ENCODE data around the gene CHRM3.
"Not testable (repeated sequence)": the region's sequence is repeated elsewhere in the genome, so short reads cannot be mapped to it uniquely, and the experiment has no call there.

The CHRM3 gene

GRCh38 chr1:239386453-239387303, at the start of gene CHRM3:
Gene CHRM3, plus strand, starts transcription at chr1:239386568. Its CDS starts 520,884 bp downstream, at chr1:239907452.
- Histone ChIP-seq H3K36me3 (ENCODE audit: insufficient read depth, low read length) (no peaks in the 10 kb centered on the region), H3K9me3 (ENCODE audit: control insufficient read depth, insufficient read depth, low read length) (no peaks in the 10 kb centered on the region), H3K4me1 (ENCODE audit: insufficient read depth, low read length) (no peaks in the 10 kb centered on the region), H3K9ac (ENCODE audit: low read depth, low read length) (peak within 1 kb of the TSS; percentile 67)

DNA sequence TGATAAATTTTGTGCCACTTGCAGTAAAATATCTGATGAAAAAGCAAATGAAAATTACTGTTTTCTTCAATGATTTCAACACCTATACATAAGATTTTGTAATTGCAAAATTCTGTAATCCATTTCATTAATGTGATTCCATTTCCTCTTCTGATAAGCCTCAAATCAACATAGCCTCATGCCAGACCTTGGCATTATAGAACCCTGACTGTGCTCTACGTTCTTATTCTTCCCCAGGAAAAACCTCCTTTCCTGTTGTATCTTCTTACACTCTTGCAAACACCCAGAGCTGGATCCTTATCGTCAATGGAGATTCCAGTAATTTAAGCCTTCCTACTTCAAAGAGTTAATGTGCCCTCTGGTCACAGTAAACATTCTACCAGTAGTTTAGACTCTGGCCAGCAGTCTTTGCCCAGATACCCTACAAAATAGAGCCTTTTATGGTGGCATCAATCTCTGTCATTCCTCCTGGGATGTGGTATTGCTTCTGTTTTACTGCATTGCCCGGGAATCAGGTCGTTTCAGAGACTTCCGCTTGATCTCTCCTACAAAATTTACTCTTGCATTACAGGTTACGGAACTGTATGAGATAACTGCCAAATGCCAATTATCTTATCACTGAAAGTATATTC, 48.5 kb upstream of the CHRM3 start:
- Histone ChIP-seq H3K4me1 (ENCODE audit: insufficient read depth, low read length) (no peaks in the 10 kb centered on the region), H3K36me3 (ENCODE audit: insufficient read depth, low read length) (no peaks in the 10 kb centered on the region), H3K9me3 (ENCODE audit: control insufficient read depth, insufficient read depth, low read length) (no peaks in the 10 kb centered on the region), H3K9ac (ENCODE audit: low read depth, low read length) (no peak overlapping the region)

DNA sequence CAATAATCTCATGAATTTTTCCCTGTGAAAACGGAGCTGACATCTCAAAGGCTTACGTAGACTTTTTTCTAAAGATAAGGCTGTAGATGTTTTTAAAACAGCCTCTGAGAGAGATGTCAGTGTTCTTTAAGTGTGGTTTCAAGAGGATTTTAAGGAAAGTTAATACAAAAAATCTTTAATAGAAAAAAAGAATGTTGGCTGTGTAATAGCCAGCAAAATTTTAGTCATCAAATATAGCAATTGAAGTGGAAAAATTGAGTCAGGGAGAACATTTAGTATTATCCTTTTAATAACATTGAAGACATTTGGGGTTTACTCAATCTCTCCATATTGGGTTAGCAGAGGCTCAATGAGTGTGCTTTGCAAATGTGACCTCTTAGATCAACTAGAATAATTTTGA, 38.6 kb upstream of the CHRM3 start:
- H3K4me1 ChIP-seq (ENCODE audit: insufficient read depth, low read length) = no peaks in the 10 kb centered on the region
- H3K9me3 ChIP-seq (ENCODE audit: control insufficient read depth, insufficient read depth, low read length) = no peaks in the 10 kb centered on the region
- H3K36me3 ChIP-seq (ENCODE audit: insufficient read depth, low read length) = no peaks in the 10 kb centered on the region
- no peak overlapping the region for H3K9ac ChIP-seq (ENCODE audit: low read depth, low read length)

GRCh38 chr1:239348635-239349353, 37.6 kb upstream of the CHRM3 start:
- Histone ChIP-seq H3K36me3 (ENCODE audit: insufficient read depth, low read length) (no peaks in the 10 kb centered on the region), H3K9me3 (ENCODE audit: control insufficient read depth, insufficient read depth, low read length) (no peaks in the 10 kb centered on the region), H3K9ac (ENCODE audit: low read depth, low read length) (no peak overlapping the region), H3K4me1 (ENCODE audit: insufficient read depth, low read length) (no peaks in the 10 kb centered on the region)

- H3K9ac ChIP-seq (ENCODE audit: low read depth, low read length) = no peak overlapping the region
- no peaks in the 10 kb centered on the region for H3K9me3 ChIP-seq (ENCODE audit: control insufficient read depth, insufficient read depth, low read length)
- H3K4me1 ChIP-seq (ENCODE audit: insufficient read depth, low read length) = no peaks in the 10 kb centered on the region
- no peaks in the 10 kb centered on the region for H3K36me3 ChIP-seq (ENCODE audit: insufficient read depth, low read length)
Observed at GRCh38 chr1:239349699-239350098, 36.7 kb upstream of the CHRM3 start.

DNA sequence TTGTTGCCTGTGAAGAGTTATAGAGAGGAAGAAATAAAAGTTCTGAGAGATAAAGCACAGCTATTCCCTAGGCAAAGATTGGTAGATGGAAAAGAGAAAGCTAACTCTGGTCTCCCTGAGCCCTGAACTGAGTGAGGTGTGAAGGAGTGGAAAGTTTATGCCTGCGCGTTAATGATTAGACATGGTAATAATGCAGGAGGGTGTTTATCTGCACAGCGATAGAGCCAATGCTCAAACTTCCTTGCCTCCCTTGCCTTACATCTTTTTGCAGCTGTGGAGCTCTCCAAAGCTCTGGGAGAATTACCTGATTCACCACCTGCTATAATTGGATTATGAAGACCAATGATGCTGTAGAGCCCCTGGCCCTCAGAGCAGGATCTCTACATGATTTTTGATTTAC, 32.8 kb upstream of the CHRM3 start:
- Histone ChIP-seq H3K36me3 (ENCODE audit: insufficient read depth, low read length) (no peaks in the 10 kb centered on the region), H3K9ac (ENCODE audit: low read depth, low read length) (no peak overlapping the region), H3K4me1 (ENCODE audit: insufficient read depth, low read length) (no peaks in the 10 kb centered on the region), H3K9me3 (ENCODE audit: control insufficient read depth, insufficient read depth, low read length) (no peaks in the 10 kb centered on the region)

DNA sequence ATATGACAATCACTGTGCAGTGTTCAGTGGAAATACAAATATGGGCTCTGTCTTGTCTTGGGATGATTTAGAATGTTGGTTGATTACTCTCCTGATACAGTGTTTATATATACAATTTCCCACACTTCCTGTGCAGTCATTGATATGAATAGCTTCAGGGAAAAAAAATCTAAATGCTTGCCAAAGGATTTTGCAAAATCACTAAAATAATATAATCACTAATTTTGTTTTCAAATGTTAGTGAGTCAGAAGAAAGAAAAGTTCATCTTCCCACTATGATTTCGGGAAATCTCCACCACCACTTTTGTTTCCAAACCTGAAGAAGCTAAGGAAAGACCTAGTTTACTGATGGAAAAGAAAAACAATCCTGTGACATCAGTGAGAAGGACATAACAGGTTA, 32.1 kb upstream of the CHRM3 start:
- H3K9ac ChIP-seq (ENCODE audit: low read depth, low read length) = no peak overlapping the region
- no peaks in the 10 kb centered on the region for H3K36me3 ChIP-seq (ENCODE audit: insufficient read depth, low read length)
- no peaks in the 10 kb centered on the region for H3K9me3 ChIP-seq (ENCODE audit: control insufficient read depth, insufficient read depth, low read length)
- H3K4me1 ChIP-seq (ENCODE audit: insufficient read depth, low read length) = no peaks in the 10 kb centered on the region

DNA sequence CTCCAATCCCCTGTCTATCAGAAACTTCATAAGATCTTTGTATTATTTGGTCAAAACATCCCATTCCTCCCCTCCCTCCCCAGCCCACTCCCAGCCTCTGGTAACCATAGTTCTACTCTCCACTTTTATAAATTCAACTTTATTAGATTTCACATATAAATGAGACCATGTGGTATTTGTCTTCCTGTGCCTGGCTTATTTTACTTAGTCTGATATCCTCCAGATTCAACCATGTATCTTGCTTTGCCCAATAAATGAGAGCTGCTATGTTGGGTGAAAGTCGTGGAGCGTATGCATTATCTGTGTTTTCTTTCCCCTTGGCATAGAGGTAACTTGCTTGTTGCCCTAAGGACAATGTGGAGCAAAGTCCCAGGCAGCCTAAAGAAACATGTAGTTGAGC, 28.5 kb upstream of the CHRM3 start:
- no peaks in the 10 kb centered on the region for H3K36me3 ChIP-seq (ENCODE audit: insufficient read depth, low read length)
- no peaks in the 10 kb centered on the region for H3K4me1 ChIP-seq (ENCODE audit: insufficient read depth, low read length)
- H3K9me3 ChIP-seq (ENCODE audit: control insufficient read depth, insufficient read depth, low read length) = no peaks in the 10 kb centered on the region
- no peak overlapping the region for H3K9ac ChIP-seq (ENCODE audit: low read depth, low read length)

DNA sequence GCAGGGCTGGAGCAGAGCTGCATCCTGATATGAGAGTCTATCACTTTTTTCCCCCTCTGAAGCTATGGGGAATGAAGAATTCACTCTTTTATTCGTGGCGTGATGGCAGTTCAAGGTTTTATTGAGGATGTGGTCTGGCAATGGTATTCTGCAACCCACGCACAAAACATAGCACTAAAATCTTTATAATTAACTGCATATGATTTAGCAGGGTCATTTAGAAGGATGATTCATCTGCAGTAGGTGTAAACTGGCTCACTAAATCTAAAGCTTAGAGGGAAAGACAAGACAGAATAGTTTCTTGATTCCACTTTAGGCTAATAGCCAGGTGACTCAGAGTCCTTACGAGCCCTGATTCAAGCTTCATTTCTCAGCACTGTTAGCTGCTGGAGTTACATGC, 25.0 kb upstream of the CHRM3 start:
- no peaks in the 10 kb centered on the region for H3K4me1 ChIP-seq (ENCODE audit: insufficient read depth, low read length)
- no peaks in the 10 kb centered on the region for H3K36me3 ChIP-seq (ENCODE audit: insufficient read depth, low read length)
- H3K9me3 ChIP-seq (ENCODE audit: control insufficient read depth, insufficient read depth, low read length) = no peaks in the 10 kb centered on the region
- H3K9ac ChIP-seq (ENCODE audit: low read depth, low read length) = no peak overlapping the region

- Histone ChIP-seq H3K9me3 (ENCODE audit: control insufficient read depth, insufficient read depth, low read length) (no peaks in the 10 kb centered on the region), H3K4me1 (ENCODE audit: insufficient read depth, low read length) (peaks cover 5% of the 10 kb centered on the region; the same call in 1 of the 2 replicates), H3K9ac (ENCODE audit: low read depth, low read length) (no peak overlapping the region), H3K36me3 (ENCODE audit: insufficient read depth, low read length) (no peaks in the 10 kb centered on the region)
Observed at GRCh38 chr1:239363930-239364329, 22.4 kb upstream of the CHRM3 start.

GRCh38 chr1:239367196-239367810, 19.1 kb upstream of the CHRM3 start:
- Histone ChIP-seq H3K36me3 (ENCODE audit: insufficient read depth, low read length) (no peaks in the 10 kb centered on the region), H3K9ac (ENCODE audit: low read depth, low read length) (no peak overlapping the region), H3K9me3 (ENCODE audit: control insufficient read depth, insufficient read depth, low read length) (no peaks in the 10 kb centered on the region), H3K4me1 (ENCODE audit: insufficient read depth, low read length) (peaks cover 10% of the 10 kb centered on the region; the same call in 1 of the 2 replicates)

GRCh38 chr1:239368436-239369109, 17.8 kb upstream of the CHRM3 start:
- no peak overlapping the region for H3K9ac ChIP-seq (ENCODE audit: low read depth, low read length)
- H3K4me1 ChIP-seq (ENCODE audit: insufficient read depth, low read length) = peaks cover 10% of the 10 kb centered on the region; the same call in 1 of the 2 replicates
- H3K36me3 ChIP-seq (ENCODE audit: insufficient read depth, low read length) = no peaks in the 10 kb centered on the region
- H3K9me3 ChIP-seq (ENCODE audit: control insufficient read depth, insufficient read depth, low read length) = no peaks in the 10 kb centered on the region

GRCh38 chr1:239370869-239371268, 15.5 kb upstream of the CHRM3 start:
- H3K9ac ChIP-seq (ENCODE audit: low read depth, low read length); H3K9me3 ChIP-seq (ENCODE audit: control insufficient read depth, insufficient read depth, low read length): not testable (repeated sequence)
- H3K4me1 ChIP-seq (ENCODE audit: insufficient read depth, low read length) = peaks cover 10% of the 10 kb centered on the region; the same call in 1 of the 2 replicates

GRCh38 chr1:239382666-239383065, 3.7 kb upstream of the CHRM3 start:
- Histone ChIP-seq H3K4me1 (ENCODE audit: insufficient read depth, low read length) (no peaks in the 10 kb centered on the region), H3K9me3 (ENCODE audit: control insufficient read depth, insufficient read depth, low read length) (no peaks in the 10 kb centered on the region; the same call in 1 of the 2 replicates), H3K9ac (ENCODE audit: low read depth, low read length) (no peak overlapping the region), H3K36me3 (ENCODE audit: insufficient read depth, low read length) (no peaks in the 10 kb centered on the region)

More at GRCh38 chr1:239370869-239371268, 15.5 kb upstream of the CHRM3 start:
- not testable (repeated sequence) for H3K36me3 ChIP-seq (ENCODE audit: insufficient read depth, low read length)

Data from ES-I3 (cell line).